ENCODE data around the gene WDR77.

Gene WDR77

GRCh38 chr1:111469539-111469938 lies 20.5 kb upstream of the WDR77 start:
- no peaks in the 10 kb centered on the region for H3K9me3 ChIP-seq (ENCODE audit: control insufficient read depth in 2 of 2, low read length in 2 of 2)

GRCh38 chr1:111468717-111469100 lies 19.7 kb upstream of the WDR77 start:
- no peaks in the 10 kb centered on the region for H3K27me3 ChIP-seq (ENCODE audit: control insufficient read depth in 1 of 2, insufficient read depth in 2 of 2, low read length in 2 of 2)
- no peak overlapping the region for H3K27ac ChIP-seq (ENCODE audit: low read length)
- H3K9me3 ChIP-seq (ENCODE audit: control insufficient read depth in 2 of 2, low read length in 2 of 2): no peaks in the 10 kb centered on the region
- no peak overlapping the region for H3K4me3 ChIP-seq (ENCODE audit: low read length in 2 of 2)
- H3K4me1 ChIP-seq (ENCODE audit: control insufficient read depth, insufficient read depth, low read length): no peaks in the 10 kb centered on the region
- H3K9ac ChIP-seq (ENCODE audit: low read length in 2 of 2): no peak overlapping the region
- H3K36me3 ChIP-seq (ENCODE audit: control insufficient read depth in 2 of 2, insufficient read depth in 2 of 2, low read length in 2 of 2): peaks cover 27 to 40% of the 10 kb centered on the region in 2 donors

More at GRCh38 chr1:111469539-111469938, 20.5 kb upstream of the WDR77 start:
- H3K27me3 ChIP-seq (ENCODE audit: control insufficient read depth in 1 of 2, insufficient read depth in 2 of 2, low read length in 2 of 2): no peaks in the 10 kb centered on the region
- H3K27ac ChIP-seq (ENCODE audit: low read length): no peak overlapping the region
- peaks cover 27 to 40% of the 10 kb centered on the region in 2 donors for H3K36me3 ChIP-seq (ENCODE audit: control insufficient read depth in 2 of 2, insufficient read depth in 2 of 2, low read length in 2 of 2)
- H3K4me1 ChIP-seq (ENCODE audit: control insufficient read depth, insufficient read depth, low read length): no peaks in the 10 kb centered on the region
- H3K9ac ChIP-seq (ENCODE audit: low read length in 2 of 2): no peak overlapping the region
- no peak overlapping the region for H3K4me3 ChIP-seq (ENCODE audit: low read length in 2 of 2)

GRCh38 chr1:111467865-111468716 lies 19.0 kb upstream of the WDR77 start:
- Histone ChIP-seq H3K36me3 (ENCODE audit: control insufficient read depth in 2 of 2, insufficient read depth in 2 of 2, low read length in 2 of 2) (peaks cover 27 to 40% of the 10 kb centered on the region in 2 donors), H3K9me3 (ENCODE audit: control insufficient read depth in 2 of 2, low read length in 2 of 2) (no peaks in the 10 kb centered on the region), H3K27ac (ENCODE audit: low read length) (no peak overlapping the region), H3K27me3 (ENCODE audit: control insufficient read depth in 1 of 2, insufficient read depth in 2 of 2, low read length in 2 of 2) (no peaks in the 10 kb centered on the region), H3K9ac (ENCODE audit: low read length in 2 of 2) (no peak overlapping the region), H3K4me3 (ENCODE audit: low read length in 2 of 2) (no peak overlapping the region), H3K4me1 (ENCODE audit: control insufficient read depth, insufficient read depth, low read length) (no peaks in the 10 kb centered on the region)

GRCh38 chr1:111466480-111466879 lies 17.4 kb upstream of the WDR77 start:
- no peaks in the 10 kb centered on the region for H3K4me1 ChIP-seq (ENCODE audit: control insufficient read depth, insufficient read depth, low read length)
- H3K27ac ChIP-seq (ENCODE audit: low read length): no peak overlapping the region
- H3K9me3 ChIP-seq (ENCODE audit: control insufficient read depth in 2 of 2, low read length in 2 of 2): no peaks in the 10 kb centered on the region
- no peak overlapping the region for H3K9ac ChIP-seq (ENCODE audit: low read length in 2 of 2)
- peaks cover 26 to 40% of the 10 kb centered on the region in 2 donors for H3K36me3 ChIP-seq (ENCODE audit: control insufficient read depth in 2 of 2, insufficient read depth in 2 of 2, low read length in 2 of 2)
- H3K27me3 ChIP-seq (ENCODE audit: control insufficient read depth in 1 of 2, insufficient read depth in 2 of 2, low read length in 2 of 2): no peaks in the 10 kb centered on the region
- no peak overlapping the region for H3K4me3 ChIP-seq (ENCODE audit: low read length in 2 of 2)

- Histone ChIP-seq H3K27ac (ENCODE audit: low read length) (no peak overlapping the region), H3K36me3 (ENCODE audit: control insufficient read depth in 2 of 2, insufficient read depth in 2 of 2, low read length in 2 of 2) (peaks cover 23 to 36% of the 10 kb centered on the region in 2 donors), H3K4me3 (ENCODE audit: low read length in 2 of 2) (no peak overlapping the region), H3K4me1 (ENCODE audit: control insufficient read depth, insufficient read depth, low read length) (no peaks in the 10 kb centered on the region), H3K9ac (ENCODE audit: low read length in 2 of 2) (no peak overlapping the region), H3K27me3 (ENCODE audit: control insufficient read depth in 1 of 2, insufficient read depth in 2 of 2, low read length in 2 of 2) (no peaks in the 10 kb centered on the region), H3K9me3 (ENCODE audit: control insufficient read depth in 2 of 2, low read length in 2 of 2) (no peaks in the 10 kb centered on the region)
Measured at GRCh38 chr1:111465754-111466153, 16.7 kb upstream of the WDR77 start.

- Histone ChIP-seq H3K36me3 (ENCODE audit: control insufficient read depth in 2 of 2, insufficient read depth in 2 of 2, low read length in 2 of 2) (peaks cover 29 to 31% of the 10 kb centered on the region in 2 donors), H3K27ac (ENCODE audit: low read length) (no peak overlapping the region), H3K9ac (ENCODE audit: low read length in 2 of 2) (no peak overlapping the region), H3K27me3 (ENCODE audit: control insufficient read depth in 1 of 2, insufficient read depth in 2 of 2, low read length in 2 of 2) (no peaks in the 10 kb centered on the region), H3K4me1 (ENCODE audit: control insufficient read depth, insufficient read depth, low read length) (no peaks in the 10 kb centered on the region), H3K9me3 (ENCODE audit: control insufficient read depth in 2 of 2, low read length in 2 of 2) (no peaks in the 10 kb centered on the region), H3K4me3 (ENCODE audit: low read length in 2 of 2) (no peak overlapping the region)
Measured at GRCh38 chr1:111463029-111463683, 14.1 kb upstream of the WDR77 start.

GRCh38 chr1:111462370-111463028 lies 13.4 kb upstream of the WDR77 start:
- Histone ChIP-seq H3K36me3 (ENCODE audit: control insufficient read depth in 2 of 2, insufficient read depth in 2 of 2, low read length in 2 of 2) (peaks cover 28 to 30% of the 10 kb centered on the region in 2 donors), H3K27me3 (ENCODE audit: control insufficient read depth in 1 of 2, insufficient read depth in 2 of 2, low read length in 2 of 2) (no peaks in the 10 kb centered on the region), H3K27ac (ENCODE audit: low read length) (no peak overlapping the region)

GRCh38 chr1:111461765-111462164 lies 12.7 kb upstream of the WDR77 start:
- Histone ChIP-seq H3K27ac (ENCODE audit: low read length) (no peak overlapping the region), H3K9ac (ENCODE audit: low read length in 2 of 2) (no peak overlapping the region), H3K4me1 (ENCODE audit: control insufficient read depth, insufficient read depth, low read length) (no peaks in the 10 kb centered on the region), H3K4me3 (ENCODE audit: low read length in 2 of 2) (no peak overlapping the region), H3K9me3 (ENCODE audit: control insufficient read depth in 2 of 2, low read length in 2 of 2) (no peaks in the 10 kb centered on the region), H3K36me3 (ENCODE audit: control insufficient read depth in 2 of 2, insufficient read depth in 2 of 2, low read length in 2 of 2) (peaks cover 33 to 37% of the 10 kb centered on the region in 2 donors), H3K27me3 (ENCODE audit: control insufficient read depth in 1 of 2, insufficient read depth in 2 of 2, low read length in 2 of 2) (no peaks in the 10 kb centered on the region)

More at GRCh38 chr1:111462370-111463028, 13.4 kb upstream of the WDR77 start:
- Histone ChIP-seq H3K9me3 (ENCODE audit: control insufficient read depth in 2 of 2, low read length in 2 of 2) (no peaks in the 10 kb centered on the region), H3K4me3 (ENCODE audit: low read length in 2 of 2) (no peak overlapping the region), H3K9ac (ENCODE audit: low read length in 2 of 2) (no peak overlapping the region), H3K4me1 (ENCODE audit: control insufficient read depth, insufficient read depth, low read length) (no peaks in the 10 kb centered on the region)

GRCh38 chr1:111455642-111456031 lies 6.6 kb upstream of the WDR77 start:
- Histone ChIP-seq H3K27ac (ENCODE audit: low read length) (no peak overlapping the region), H3K4me1 (ENCODE audit: control insufficient read depth, insufficient read depth, low read length) (peaks cover 11% of the 10 kb centered on the region), H3K9me3 (ENCODE audit: control insufficient read depth in 2 of 2, low read length in 2 of 2) (no peaks in the 10 kb centered on the region), H3K4me3 (ENCODE audit: low read length in 2 of 2) (no peak overlapping the region), H3K9ac (ENCODE audit: low read length in 2 of 2) (no peak overlapping the region), H3K27me3 (ENCODE audit: control insufficient read depth in 1 of 2, insufficient read depth in 2 of 2, low read length in 2 of 2) (no peaks in the 10 kb centered on the region), H3K36me3 (ENCODE audit: control insufficient read depth in 2 of 2, insufficient read depth in 2 of 2, low read length in 2 of 2) (peaks cover 35 to 36% of the 10 kb centered on the region in 2 donors)

GRCh38 chr1:111454859-111455641 lies 6.0 kb upstream of the WDR77 start:
- H3K9ac ChIP-seq (ENCODE audit: low read length in 2 of 2): no peak overlapping the region
- H3K27ac ChIP-seq (ENCODE audit: low read length): no peak overlapping the region
- no peaks in the 10 kb centered on the region for H3K9me3 ChIP-seq (ENCODE audit: control insufficient read depth in 2 of 2, low read length in 2 of 2)
- no peaks in the 10 kb centered on the region for H3K27me3 ChIP-seq (ENCODE audit: control insufficient read depth in 1 of 2, insufficient read depth in 2 of 2, low read length in 2 of 2)
- H3K4me1 ChIP-seq (ENCODE audit: control insufficient read depth, insufficient read depth, low read length): peaks cover 17% of the 10 kb centered on the region
- H3K4me3 ChIP-seq (ENCODE audit: low read length in 2 of 2): no peak overlapping the region
- peaks cover 34 to 35% of the 10 kb centered on the region in 2 donors for H3K36me3 ChIP-seq (ENCODE audit: control insufficient read depth in 2 of 2, insufficient read depth in 2 of 2, low read length in 2 of 2)
